M059J (cell line): ENCODE measurements around the gene NCAPD3. TPM values are rescaled to one million over a fixed set of nuclear protein-coding genes. Genes with fewer than 3 reads are reported as not detected.
"Not testable (repeated sequence)": the region's sequence is repeated elsewhere in the genome, so short reads cannot be mapped to it uniquely, and the experiment has no call there.

Experiments
- DNase-seq: peaks from one replicate; pipeline ENCODE4 v3.0.0-alpha.2; 2012; ENCODE audit warnings: low read depth
- total RNA-seq: library from RNA; depleted of rRNA; stranded (reverse); fragments of >200 nt; shearing (Covaris generic); gene quantifications from 2 replicates; pipeline ENCODE4 v1.2.3, GENCODE V29; 2014; rRNA removed

NCAPD3 gene
- total RNA-seq, 1 experiment from 2014 or later = 69.1 TPM

DNA sequence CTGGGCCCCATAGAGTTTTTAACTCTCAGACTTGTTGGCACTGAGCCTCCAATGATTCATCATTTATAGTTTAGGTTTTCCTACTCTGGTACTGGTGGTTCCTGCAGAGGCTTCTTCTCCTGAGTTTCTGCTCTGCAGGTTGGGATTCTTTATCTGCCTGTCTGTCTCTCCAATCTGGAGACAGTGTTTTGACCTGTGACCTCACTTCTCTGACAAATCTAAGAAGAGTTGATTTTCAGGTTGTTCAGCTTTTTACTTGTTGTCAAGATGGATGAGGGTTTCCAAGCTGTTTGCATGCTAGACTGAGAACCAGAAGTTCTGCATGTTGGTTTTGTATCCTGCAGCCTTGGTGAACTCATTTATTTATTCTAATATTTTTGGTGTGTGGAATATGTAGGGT is 91.0 kb downstream of the NCAPD3 start:
- DNase-seq = no peak

- no peak for DNase-seq
Observed at GRCh38 chr11:134131628-134132244, 92.0 kb downstream of the NCAPD3 start.

GRCh38 chr11:134126217-134126822 is 97.4 kb downstream of the NCAPD3 start:
- peak; percentile 77 for DNase-seq

DNA sequence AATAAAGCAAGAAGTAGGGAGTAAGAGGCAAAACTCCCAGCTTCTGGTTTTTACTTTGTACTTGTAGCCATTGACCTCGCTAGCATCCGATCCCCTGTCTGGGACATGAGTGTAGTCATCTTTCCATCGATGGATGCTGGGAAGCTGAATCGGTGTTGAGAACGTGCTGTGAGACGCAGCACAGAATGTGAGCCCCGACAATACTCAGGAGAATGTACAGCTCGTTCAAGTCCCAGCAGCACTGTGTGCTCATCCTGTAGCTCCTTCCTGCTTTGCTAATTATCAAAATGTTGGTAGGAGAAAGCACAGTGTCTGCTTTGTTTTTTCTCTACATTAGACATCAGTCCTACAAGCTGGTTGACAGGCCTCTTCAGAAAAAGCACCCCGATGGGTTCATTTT is 98.3 kb downstream of the NCAPD3 start:
- DNase-seq = no peak

DNA sequence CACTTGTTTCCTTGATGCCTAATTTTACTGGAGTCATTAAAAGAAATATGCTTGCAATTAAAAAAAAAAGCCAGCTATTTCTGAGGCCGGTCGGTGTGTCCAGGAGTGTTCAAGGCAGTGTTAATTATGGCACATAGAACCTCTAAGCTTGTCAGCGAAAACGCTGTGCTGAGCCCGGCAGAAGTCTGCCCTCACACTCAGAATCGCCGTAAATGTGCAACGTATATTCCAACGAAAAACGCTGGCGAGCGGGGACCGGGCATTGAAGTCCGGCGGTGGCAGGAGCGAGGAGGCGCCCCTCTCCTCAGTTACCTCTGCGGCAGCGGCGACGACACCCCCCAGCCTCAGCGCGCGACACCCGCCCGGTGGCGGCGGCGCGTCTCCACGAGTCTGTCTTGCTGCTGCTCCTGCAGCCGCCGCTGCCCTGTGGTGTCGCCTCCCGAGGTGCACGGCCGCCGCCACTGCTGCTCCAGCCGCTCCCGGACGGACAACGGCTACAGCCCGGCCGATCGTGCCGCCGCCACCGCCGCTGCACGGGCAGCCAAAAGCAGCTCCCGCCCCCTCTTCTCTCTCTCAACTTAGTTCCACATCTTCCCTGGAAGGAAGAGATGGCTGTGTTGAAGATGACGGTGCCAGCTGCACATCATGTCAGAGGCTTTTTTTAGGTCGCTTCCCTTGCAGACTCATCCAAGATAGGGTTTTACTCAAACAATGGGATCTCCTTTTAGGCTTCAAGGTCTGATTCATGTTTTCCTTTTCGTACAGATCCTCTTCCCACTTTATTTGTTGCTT is 98.9 kb downstream of the NCAPD3 start:
- no peak for DNase-seq

- DNase-seq = no peak
Observed at GRCh38 chr11:134120921-134121526, 102.7 kb downstream of the NCAPD3 start.

DNA sequence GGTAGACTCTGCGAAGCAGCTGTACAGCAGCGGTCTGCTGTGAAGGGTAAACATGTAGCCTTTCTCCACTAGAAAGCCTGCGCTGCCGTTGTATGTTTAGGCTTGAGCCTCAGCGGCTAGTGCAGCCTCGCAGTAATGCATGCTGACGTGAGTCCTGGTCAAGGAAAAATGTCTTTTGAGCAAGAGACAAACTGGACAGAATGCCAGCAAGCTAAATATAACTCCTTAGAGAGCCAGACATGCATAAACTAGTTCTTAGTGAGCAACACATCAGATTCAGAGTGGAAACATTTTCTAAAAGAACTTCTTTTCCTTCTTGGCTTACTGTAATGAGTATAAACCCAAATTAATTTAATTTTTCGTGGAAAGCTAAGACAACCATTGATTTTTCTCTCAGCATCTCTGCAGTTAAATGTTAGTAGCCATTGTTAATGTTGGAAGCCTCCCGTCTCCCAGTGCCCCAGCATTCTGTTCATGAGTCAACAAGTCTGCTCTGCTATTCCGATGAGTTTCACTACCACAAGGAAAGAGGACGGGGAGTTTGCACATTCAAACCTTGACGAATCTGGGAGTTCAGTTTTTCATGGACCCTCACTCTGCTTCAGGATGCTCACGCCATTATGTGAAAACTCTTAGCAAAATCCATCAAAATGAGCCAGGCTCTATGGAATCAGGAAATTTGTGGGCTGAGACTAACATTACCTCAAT is 103.5 kb downstream of the NCAPD3 start:
- peak; percentile 25 for DNase-seq

GRCh38 chr11:134119094-134119493 is 104.7 kb downstream of the NCAPD3 start:
- DNase-seq = peak; percentile 49

DNA sequence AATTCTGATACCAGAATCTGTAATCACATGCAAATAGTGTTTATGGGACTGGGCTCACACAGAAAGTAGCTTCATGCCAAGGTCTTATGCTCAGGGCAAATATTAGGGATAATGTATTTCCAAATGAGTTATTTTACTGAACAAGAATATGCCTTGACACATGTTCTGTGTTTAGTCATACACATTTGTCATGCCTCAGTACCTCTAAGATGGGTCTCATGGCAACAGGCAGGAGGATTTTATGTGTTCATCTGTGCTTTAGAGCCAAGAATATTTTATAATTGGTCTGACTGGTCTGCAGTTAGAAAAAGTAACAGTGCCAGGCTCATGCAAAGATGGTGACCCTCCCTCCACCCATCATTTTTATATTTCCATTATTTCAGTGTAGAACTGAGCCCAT is 105.8 kb downstream of the NCAPD3 start:
- no peak for DNase-seq

DNA sequence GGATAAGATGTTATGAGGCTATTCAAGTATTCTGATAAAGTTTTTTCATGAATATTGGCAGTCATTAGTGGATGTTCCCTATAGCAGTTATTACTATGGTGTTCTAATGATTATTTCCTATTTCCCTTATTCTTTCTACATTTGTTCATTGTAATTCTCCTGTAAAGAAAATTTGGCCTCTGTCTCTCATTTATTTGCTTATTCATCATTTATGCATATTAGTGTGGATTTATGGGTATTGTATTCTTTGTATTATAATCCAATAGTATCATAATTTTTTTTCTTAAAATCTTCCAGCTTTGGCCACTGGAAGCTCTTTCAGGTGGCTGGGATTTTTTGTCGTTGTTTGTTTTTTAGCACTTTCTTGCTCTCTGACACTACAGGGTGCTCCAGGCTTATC is 107.6 kb downstream of the NCAPD3 start:
- no peak for DNase-seq

- DNase-seq = not testable (repeated sequence)
Observed at GRCh38 chr11:134113787-134114186, 110.0 kb downstream of the NCAPD3 start.

- no peak for DNase-seq
Observed at GRCh38 chr11:134110252-134110815, 113.4 kb downstream of the NCAPD3 start.

Other genes with a start within 250 kb of the NCAPD3 start
- 6.1 and 7.3 TPM in 2 replicates for gene JAM3, start 154.9 kb downstream of the NCAPD3 start, total RNA-seq
- 22.6 and 33.7 TPM in 2 replicates for gene VPS26B, start 704 bp upstream of the NCAPD3 start, total RNA-seq
- gene THYN1, start 29.4 kb upstream of the NCAPD3 start, total RNA-seq = 71.5 and 74.3 TPM in 2 replicates
- gene ACAD8, start 29.6 kb upstream of the NCAPD3 start, total RNA-seq = 11.6 and 12.0 TPM in 2 replicates
- not detected in 2 replicates for gene GLB1L3, start 52.4 kb upstream of the NCAPD3 start, total RNA-seq
- not detected in 2 replicates for gene GLB1L2, start 108.0 kb upstream of the NCAPD3 start, total RNA-seq
- not detected in 2 replicates for gene B3GAT1, start 188.3 kb upstream of the NCAPD3 start, total RNA-seq